Dendritic cell treated with granulocyte-macrophage colony-stimulating factor and Interleukin-4, amounts not matched to agents 40 ng/mL and 50 ng/mL, for 4 days (primary cell): ENCODE measurements around the gene WDHD1.
A peak's percentile ranks its signal among the peaks of the same experiment; 100 is the strongest.
"Not testable (repeated sequence)": the region's sequence is repeated elsewhere in the genome, so short reads cannot be mapped to it uniquely, and the experiment has no call there.

Experiments used
- H3K27ac Mint-ChIP-seq: one replicate; pipeline ENCODE4 v1.8.0; 2022; ENCODE audit warnings: mild to moderate bottlenecking, mixed read lengths
- H3K27me3 Mint-ChIP-seq: one replicate; pipeline ENCODE4 v1.8.0; 2022; ENCODE audit warnings: mild to moderate bottlenecking, mixed read lengths
- H3K36me3 Mint-ChIP-seq: one replicate; pipeline ENCODE4 v1.8.0; 2022; ENCODE audit warnings: low read depth, mixed read lengths
- H3K4me1 Mint-ChIP-seq: one replicate; pipeline ENCODE4 v1.8.0; 2022; ENCODE audit warnings: low read depth, mixed read lengths
- H3K4me3 Mint-ChIP-seq: one replicate; pipeline ENCODE4 v1.8.0; 2022; ENCODE audit warnings: mild to moderate bottlenecking, moderate library complexity, mixed read lengths
- H3K9me3 Mint-ChIP-seq: one replicate; pipeline ENCODE4 v1.8.0; 2022; ENCODE audit warnings: mixed read lengths
- intact Hi-C: fragments of 100-400 bp; cut with micrococcal nuclease; formaldehyde crosslinking; loops from one replicate; pipeline ENCODE4 v1.15.0; 2022

WDHD1 gene

DNA sequence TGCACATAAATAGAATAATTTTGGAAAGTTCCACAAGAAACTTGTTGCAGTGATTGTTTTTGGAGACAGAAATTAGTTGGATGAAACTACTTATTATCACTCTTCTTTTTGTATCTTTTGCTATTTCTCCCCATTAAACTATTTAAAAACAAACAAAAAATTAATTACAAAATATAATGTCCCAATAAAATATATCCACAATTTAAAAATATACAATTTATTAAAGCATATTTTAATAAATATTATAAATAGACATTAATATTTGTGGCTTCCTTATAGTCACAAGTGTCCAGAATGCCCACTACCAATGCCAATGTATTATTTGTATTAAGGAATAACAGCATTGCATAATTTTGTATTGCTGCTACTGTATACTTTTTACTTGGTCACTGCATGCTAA lies 71.8 kb downstream of the WDHD1 start:
- no peak overlapping the region for H3K4me3 Mint-ChIP-seq
- H3K27ac Mint-ChIP-seq = no peak overlapping the region
- intact Hi-C loops = no loop called here
- H3K9me3 Mint-ChIP-seq = no peaks in the 10 kb centered on the region
- H3K4me1 Mint-ChIP-seq = no peaks in the 10 kb centered on the region
- no peaks in the 10 kb centered on the region for H3K36me3 Mint-ChIP-seq
- no peaks in the 10 kb centered on the region for H3K27me3 Mint-ChIP-seq

DNA sequence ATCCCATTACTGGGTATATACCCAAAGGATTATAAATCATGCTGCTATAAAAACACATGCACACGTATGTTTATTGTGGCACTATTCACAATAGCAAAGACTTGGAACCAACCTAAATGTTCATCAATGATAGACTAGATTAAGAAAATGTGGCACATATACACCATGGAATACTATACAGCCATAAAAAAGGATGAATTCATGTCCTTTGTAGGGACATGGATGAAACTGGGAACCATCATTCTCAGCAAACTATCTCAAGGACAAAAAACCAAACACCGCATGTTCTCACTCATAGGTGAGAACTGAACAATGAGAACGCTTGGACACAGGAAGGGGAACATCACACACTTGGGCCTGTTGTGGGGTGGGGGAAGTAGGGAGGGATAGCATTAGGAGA lies 73.3 kb downstream of the WDHD1 start:
- H3K27ac Mint-ChIP-seq, H3K9me3 Mint-ChIP-seq, H3K27me3 Mint-ChIP-seq, H3K4me3 Mint-ChIP-seq, H3K4me1 Mint-ChIP-seq, intact Hi-C loops, H3K36me3 Mint-ChIP-seq: not testable (repeated sequence)

DNA sequence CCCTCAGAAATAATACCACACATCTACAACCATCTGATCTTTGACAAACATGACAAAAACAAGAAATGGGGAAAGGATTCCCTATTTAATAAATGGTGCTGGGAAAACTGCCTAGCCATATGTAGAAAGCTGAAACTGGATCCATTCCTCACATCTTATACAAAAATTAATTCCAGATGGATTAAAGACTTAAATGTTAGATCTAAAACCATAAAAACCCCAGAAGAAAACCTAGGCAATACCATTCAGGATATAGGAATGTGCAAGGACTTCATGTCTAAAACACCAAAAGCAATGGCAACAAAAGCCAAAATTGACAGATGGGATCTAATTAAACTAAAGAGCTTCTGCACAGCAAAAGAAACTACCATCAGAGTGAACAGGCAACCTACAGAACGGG lies 74.1 kb downstream of the WDHD1 start:
- not testable (repeated sequence) for H3K4me1 Mint-ChIP-seq, H3K27me3 Mint-ChIP-seq
- H3K36me3 Mint-ChIP-seq = peaks cover 13% of the 10 kb centered on the region

DNA sequence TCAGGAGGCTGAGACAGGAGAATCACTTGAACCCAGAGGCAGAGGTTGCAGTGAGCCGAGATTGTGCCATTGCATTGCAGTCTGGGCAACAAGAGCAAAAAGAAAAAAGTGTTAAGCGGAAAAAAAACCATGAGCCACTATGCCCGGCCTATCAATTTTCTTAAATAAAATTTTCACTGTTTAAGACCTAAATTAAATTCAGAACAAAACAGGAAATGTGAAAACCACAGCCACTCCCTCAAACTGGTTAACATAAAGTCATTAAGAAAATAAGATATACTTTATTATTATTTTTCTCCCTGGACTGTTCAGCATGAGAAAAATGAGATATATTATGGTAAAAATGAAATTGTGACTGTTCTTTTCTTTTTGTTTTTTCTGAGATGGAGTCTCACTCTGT lies 79.7 kb downstream of the WDHD1 start:
- H3K4me3 Mint-ChIP-seq = no peak overlapping the region
- no peaks in the 10 kb centered on the region for H3K9me3 Mint-ChIP-seq
- no peak overlapping the region for H3K27ac Mint-ChIP-seq
- intact Hi-C loops = no loop called here
- H3K4me1 Mint-ChIP-seq = peaks cover 13% of the 10 kb centered on the region
- H3K27me3 Mint-ChIP-seq = no peaks in the 10 kb centered on the region
- H3K36me3 Mint-ChIP-seq = peaks cover 13% of the 10 kb centered on the region

More for the DNA sequence above, 74.1 kb downstream of the WDHD1 start:
- H3K9me3 Mint-ChIP-seq, H3K4me3 Mint-ChIP-seq, intact Hi-C loops, H3K27ac Mint-ChIP-seq: not testable (repeated sequence)

DNA sequence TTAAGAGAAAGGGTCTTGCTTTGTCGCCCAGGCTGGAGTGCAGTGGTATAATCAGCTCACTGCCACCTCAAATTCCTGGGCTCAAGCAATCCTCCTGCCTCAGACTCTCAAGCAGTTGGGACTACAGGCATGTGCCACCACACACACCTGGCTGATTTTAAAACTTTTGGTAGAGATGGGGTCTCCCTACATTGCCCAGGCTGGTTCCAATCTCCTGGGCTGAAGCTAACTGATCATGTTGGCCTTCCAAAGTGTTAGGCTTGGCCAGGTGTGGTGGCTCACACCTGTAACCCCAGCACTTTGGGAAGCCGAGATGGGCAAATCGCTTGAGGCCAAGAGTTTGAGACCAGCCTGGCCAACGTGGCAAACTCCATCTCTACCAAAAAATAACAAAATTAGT lies 80.4 kb downstream of the WDHD1 start:
- H3K27ac Mint-ChIP-seq = no peak overlapping the region
- intact Hi-C loops = no loop called here
- H3K27me3 Mint-ChIP-seq = no peaks in the 10 kb centered on the region
- H3K4me3 Mint-ChIP-seq = no peak overlapping the region
- no peaks in the 10 kb centered on the region for H3K9me3 Mint-ChIP-seq
- peaks cover 15% of the 10 kb centered on the region for H3K4me1 Mint-ChIP-seq
- peaks cover 13% of the 10 kb centered on the region for H3K36me3 Mint-ChIP-seq

DNA sequence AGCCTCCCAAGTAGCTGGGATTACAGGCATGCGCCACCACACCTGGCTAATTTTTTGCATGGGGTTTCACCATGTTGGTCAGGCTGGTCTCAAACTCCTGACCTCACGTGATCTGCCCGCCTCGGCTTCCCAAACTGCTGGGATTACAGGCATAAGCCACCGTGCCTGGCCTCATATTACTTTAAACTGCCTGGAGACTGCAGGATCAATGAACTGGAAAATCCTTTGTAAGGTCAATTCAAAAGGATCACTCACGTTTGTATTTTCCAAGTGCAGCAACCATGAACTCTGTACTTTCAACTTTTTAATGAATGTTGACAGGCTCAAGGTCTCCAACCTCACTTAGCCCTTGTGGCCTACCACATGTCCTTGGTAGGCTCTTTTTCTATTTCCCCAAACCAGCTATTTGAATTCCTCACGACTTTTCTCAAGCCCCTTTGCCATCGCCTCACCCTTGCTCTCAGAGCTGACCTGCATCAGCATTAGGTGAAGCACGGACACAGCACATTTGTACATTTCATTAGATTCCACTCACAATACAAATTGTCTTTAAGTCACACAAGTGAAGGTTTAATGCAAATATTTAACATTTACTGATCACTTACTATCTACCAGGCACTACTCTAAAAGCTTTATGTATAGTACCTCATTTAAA lies 82.0 kb downstream of the WDHD1 start:
- intact Hi-C loops = no loop called here
- Mint-ChIP-seq H3K27me3 (no peaks in the 10 kb centered on the region), H3K9me3 (no peaks in the 10 kb centered on the region), H3K36me3 (peaks cover 13% of the 10 kb centered on the region), H3K4me3 (no peak overlapping the region), H3K27ac (no peak overlapping the region), H3K4me1 (peaks cover 18% of the 10 kb centered on the region)

DNA sequence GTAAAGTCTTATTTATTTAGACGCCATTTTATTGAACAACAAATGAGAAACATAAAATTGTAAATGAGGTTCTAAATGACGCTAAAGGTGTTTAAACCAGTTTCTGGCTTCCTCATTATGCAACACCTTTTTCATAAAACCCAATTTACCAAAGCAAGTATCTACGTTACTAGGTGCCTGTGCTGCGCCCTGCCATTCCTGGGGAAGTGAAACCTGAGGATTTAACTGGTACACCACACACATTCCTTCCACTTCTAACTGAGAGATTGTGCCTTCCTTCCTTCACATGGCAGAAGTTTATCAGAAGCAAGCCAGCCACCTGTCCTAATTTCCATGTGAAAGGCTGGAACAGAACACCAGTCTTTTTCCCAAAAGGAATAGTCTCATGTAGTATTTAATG lies 84.0 kb downstream of the WDHD1 start:
- Mint-ChIP-seq H3K9me3 (no peaks in the 10 kb centered on the region), H3K4me3 (peak overlapping the region; percentile 49), H3K36me3 (peaks cover under 1% of the 10 kb centered on the region), H3K27ac (peak overlapping the region; percentile 61), H3K27me3 (no peaks in the 10 kb centered on the region), H3K4me1 (peaks cover 18% of the 10 kb centered on the region)
- intact Hi-C loops = no loop called here

DNA sequence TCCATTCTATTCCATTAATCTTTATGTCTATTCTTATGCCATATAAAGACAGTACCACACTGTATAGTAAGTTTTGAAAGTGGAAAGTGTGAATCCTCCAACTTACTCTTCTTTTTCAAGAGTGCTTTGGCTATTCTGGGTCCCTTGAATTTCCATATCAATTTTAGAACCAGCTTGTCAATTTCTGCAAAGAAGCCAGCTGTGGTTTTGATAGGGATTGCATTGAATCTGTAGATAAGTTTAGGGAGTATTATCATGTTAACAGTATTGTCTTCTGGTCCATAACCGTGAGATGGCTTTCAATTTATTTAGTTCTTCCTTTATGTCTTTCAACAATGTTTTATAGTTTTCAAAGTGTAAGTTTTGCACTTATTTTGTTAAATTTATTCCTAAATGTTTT lies 90.1 kb downstream of the WDHD1 start:
- H3K9me3 Mint-ChIP-seq = no peaks in the 10 kb centered on the region
- H3K27me3 Mint-ChIP-seq = no peaks in the 10 kb centered on the region
- intact Hi-C loops = no loop called here
- H3K36me3 Mint-ChIP-seq = no peaks in the 10 kb centered on the region
- peaks cover 5% of the 10 kb centered on the region for H3K4me1 Mint-ChIP-seq
- H3K27ac Mint-ChIP-seq = no peak overlapping the region
- H3K4me3 Mint-ChIP-seq = no peak overlapping the region

DNA sequence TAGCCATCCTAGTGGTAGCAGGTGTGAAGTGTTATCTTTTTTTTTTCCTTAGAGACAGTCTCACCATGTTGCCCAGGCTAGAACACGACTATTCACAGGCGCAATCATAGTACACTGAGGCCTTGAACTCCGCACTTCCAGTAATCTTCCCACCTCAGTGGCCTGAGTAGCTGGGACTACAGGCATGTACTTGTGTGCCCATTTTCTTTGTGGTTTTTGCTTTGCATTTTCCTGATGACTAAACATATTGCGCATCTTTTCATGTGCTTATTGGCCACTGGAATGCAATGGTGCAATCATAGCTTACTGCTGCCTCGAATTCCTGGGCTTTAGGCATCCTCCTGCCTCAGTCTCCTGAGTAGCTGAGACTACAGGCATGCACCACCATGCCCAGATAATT lies 90.9 kb downstream of the WDHD1 start:
- intact Hi-C loops = no loop called here
- H3K4me3 Mint-ChIP-seq = no peak overlapping the region
- H3K27me3 Mint-ChIP-seq = no peaks in the 10 kb centered on the region
- no peaks in the 10 kb centered on the region for H3K4me1 Mint-ChIP-seq
- H3K9me3 Mint-ChIP-seq = no peaks in the 10 kb centered on the region
- no peaks in the 10 kb centered on the region for H3K36me3 Mint-ChIP-seq
- H3K27ac Mint-ChIP-seq = no peak overlapping the region

DNA sequence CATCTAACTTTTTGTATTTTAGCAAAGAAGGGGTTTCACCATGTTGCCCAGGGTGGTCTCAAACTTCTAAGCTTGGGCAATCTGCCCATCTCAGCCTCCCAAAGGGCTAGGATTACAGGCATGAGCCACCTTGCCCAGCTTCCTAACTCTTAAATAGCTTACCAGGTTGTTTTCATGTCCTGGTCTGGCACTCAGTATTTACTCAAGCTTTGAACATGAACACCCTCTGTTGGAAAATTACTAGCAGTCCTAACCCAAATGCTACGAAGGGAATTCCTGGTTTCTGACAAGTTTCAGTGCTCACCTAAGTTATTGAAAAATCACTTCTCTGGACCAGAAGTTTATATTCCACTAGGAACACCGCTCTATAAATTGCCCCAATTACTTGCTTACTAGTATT lies 91.8 kb downstream of the WDHD1 start:
- no peak overlapping the region for H3K27ac Mint-ChIP-seq
- H3K4me3 Mint-ChIP-seq = no peak overlapping the region
- no peaks in the 10 kb centered on the region for H3K4me1 Mint-ChIP-seq
- H3K36me3 Mint-ChIP-seq = no peaks in the 10 kb centered on the region
- no peaks in the 10 kb centered on the region for H3K9me3 Mint-ChIP-seq
- no peaks in the 10 kb centered on the region for H3K27me3 Mint-ChIP-seq
- intact Hi-C loops = no loop called here

DNA sequence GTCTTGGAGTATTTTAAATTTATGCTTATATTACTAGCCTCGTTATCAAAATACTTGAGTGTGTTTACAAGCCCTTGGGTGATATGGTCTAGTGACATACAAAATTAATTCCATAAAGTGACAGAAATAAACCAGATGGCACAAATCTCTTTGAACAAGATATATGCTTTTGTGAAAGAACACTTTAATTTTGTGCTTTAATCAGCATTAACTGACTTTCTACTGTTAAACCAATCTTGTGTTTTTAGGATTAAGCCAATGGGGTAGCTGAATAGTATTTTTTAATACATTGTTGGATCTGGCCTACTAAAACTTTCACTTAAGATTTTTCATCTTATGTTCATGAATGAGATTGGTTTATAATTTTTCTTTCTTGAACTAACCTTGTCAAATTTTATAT lies 93.9 kb downstream of the WDHD1 start:
- intact Hi-C loops = no loop called here
- no peaks in the 10 kb centered on the region for H3K36me3 Mint-ChIP-seq
- H3K4me3 Mint-ChIP-seq = no peak overlapping the region
- H3K9me3 Mint-ChIP-seq = no peaks in the 10 kb centered on the region
- H3K27ac Mint-ChIP-seq = no peak overlapping the region
- no peaks in the 10 kb centered on the region for H3K27me3 Mint-ChIP-seq
- H3K4me1 Mint-ChIP-seq = no peaks in the 10 kb centered on the region

DNA sequence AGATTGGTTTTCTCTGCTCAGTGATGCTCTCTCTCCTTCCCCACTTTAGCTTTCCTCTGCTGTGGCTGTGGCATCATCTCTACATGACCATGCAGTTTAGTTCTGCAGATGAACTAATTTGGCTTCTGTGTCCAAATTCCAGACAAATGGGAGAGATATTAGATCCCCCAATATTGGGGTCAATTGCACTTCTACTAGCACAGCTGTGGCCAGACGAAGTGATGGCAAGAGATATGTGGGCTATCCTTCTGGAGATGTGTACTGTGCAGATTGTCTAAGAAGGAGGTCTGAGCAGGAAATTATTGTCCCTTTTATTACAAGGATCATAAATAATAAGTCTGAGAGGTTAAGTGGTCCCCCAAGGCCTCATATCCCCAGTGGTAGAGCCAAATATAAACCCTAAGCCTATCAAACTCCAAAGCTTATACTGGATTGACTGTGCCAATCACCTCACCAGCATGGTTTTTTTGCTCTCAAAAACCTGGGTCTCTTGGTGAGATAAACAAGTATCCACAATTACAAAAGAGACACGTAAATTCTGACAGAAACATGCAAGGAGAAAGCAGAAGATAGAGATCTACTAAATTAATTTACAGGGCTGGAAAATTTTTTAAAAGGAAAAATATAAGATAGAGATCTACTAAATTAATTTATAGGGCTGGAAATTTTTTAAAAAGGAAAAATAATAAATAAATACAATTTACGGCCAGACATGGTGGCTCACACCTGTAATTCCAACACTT lies 95.1 kb downstream of the WDHD1 start:
- H3K27me3 Mint-ChIP-seq = no peaks in the 10 kb centered on the region
- intact Hi-C loops = no loop called here
- no peak overlapping the region for H3K4me3 Mint-ChIP-seq
- H3K9me3 Mint-ChIP-seq = no peaks in the 10 kb centered on the region
- H3K4me1 Mint-ChIP-seq = no peaks in the 10 kb centered on the region
- H3K36me3 Mint-ChIP-seq = no peaks in the 10 kb centered on the region
- H3K27ac Mint-ChIP-seq = no peak overlapping the region

DNA sequence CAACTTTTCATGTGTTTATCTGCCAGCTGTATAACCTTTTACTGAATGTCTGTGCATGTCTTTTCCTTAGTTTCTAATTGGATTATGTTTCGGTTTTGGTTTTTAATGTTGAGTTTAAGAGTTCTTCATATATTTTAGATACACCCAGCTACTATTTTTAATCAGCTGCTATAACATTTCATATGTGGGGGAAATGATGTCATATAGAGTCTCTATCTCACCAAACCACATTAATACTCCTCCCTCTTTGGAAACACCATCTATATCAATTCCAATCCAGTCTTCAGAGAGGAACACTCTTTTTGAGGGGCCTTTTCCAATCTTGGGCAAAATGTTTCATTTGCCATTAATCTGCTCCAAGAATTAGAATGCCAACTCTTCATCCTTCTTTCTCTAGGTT lies 95.8 kb downstream of the WDHD1 start:
- Mint-ChIP-seq H3K36me3 (no peaks in the 10 kb centered on the region), H3K27ac (no peak overlapping the region), H3K4me3 (no peak overlapping the region), H3K27me3 (no peaks in the 10 kb centered on the region), H3K9me3 (no peaks in the 10 kb centered on the region), H3K4me1 (no peaks in the 10 kb centered on the region)
- intact Hi-C loops = no loop called here

DNA sequence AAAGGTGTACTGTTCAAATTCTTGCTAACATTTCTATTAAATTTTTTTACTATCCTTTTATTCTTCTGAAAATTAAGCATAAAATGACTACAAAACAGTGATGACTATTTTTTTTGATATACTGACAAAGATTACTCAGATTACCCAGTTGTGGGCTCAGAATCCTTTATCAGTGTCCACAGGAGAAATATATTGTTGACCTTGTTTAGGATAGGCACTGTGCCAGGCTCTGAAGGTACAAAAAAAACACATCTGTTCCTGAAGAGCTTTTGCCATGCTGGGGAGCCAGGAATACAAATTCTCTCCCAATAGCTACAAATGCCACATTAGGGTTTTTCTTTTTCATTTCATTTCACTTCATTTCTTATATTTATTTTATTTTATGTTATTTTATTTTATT lies 97.3 kb downstream of the WDHD1 start:
- no peaks in the 10 kb centered on the region for H3K36me3 Mint-ChIP-seq
- H3K27me3 Mint-ChIP-seq = no peaks in the 10 kb centered on the region
- intact Hi-C loops = no loop called here
- no peak overlapping the region for H3K27ac Mint-ChIP-seq
- H3K9me3 Mint-ChIP-seq = no peaks in the 10 kb centered on the region
- no peak overlapping the region for H3K4me3 Mint-ChIP-seq
- H3K4me1 Mint-ChIP-seq = no peaks in the 10 kb centered on the region

DNA sequence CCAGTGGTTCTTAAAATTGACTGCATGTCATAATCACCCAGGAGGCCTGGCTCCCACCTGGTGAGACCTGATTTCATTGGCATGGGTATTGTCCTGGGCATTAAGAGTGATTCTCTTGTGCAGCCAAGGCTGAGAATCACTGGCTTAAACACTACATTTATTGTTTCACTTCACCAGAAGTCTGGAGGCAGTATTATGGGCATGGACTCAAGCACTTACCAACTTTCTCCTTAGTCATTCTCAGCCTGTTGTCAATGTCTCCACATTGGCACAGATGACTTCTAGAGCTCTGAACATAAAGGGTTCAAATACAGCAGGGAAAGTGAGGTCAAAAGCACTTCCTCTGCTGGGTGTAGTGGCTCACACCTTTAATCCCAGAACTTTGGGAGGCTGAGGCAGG lies 98.7 kb downstream of the WDHD1 start:
- Mint-ChIP-seq H3K9me3 (no peaks in the 10 kb centered on the region), H3K36me3 (no peaks in the 10 kb centered on the region), H3K4me3 (no peak overlapping the region), H3K27me3 (no peaks in the 10 kb centered on the region), H3K27ac (no peak overlapping the region), H3K4me1 (no peaks in the 10 kb centered on the region)
- intact Hi-C loops = no loop called here
